Heart left ventricle (tissue), 13 donors: ENCODE results near the gene MAGEL2.

Experiments
- CTCF ChIP-seq, 12 donors: fragments of 200-600 bp; sonication (generic) in 4 of 12; IDR thresholded peaks; one replicate each; pipeline versions ENCODE4 v1.5.0 to v1.8.0; 2018 to 2022; ENCODE audit warnings: antibody characterized with exemption in 12 of 12, mild to moderate bottlenecking in 5 of 12
- POLR2A ChIP-seq, 2 donors: fragments of 450-650 bp; IDR thresholded peaks; one replicate each; pipeline ENCODE4 v1.6.1; 2017; ENCODE audit warnings: antibody characterized with exemption in 2 of 2, mild to moderate bottlenecking in 2 of 2, moderate library complexity in 2 of 2
- donor health status: ischemic (EF 13 %, LVEDD 7.1; RV severe dilation, severe dysfunction).
- donor health status: DM: no; HTN: yes; CAD: no.
- donor health status: DM: no; HTN: no; CAD: no.
- donor health status: ischemic (EF 25% LVEDD 6.9; RV normal size, moderate dysfunction).
- donor health status: ischemic (EF 25% LVEDD 5.7; RV mildly dilated, moderate dysfunction).
- donor health status: ischemic (EF 35%, LVEDD 5.7; RV mildly dilated, moderate dysfunction).
- donor health status: nonischemic (EF 11% LVEDD 7.7; RV severe dilation, severe dysfunction).
- donor health status: DM: yes; HTN: yes; CAD: no.
- donor health status: PGD.
- donor health status: ischemic (EF 29% LVEDD 5.4; RV normal size, mild dysfunction).
- donor health status: nonischemic (EF 23%, LVEDD 6.1; RV moderate dilation, normal function).

- no peak for TF ChIP-seq POLR2A (IDR thresholded peaks at IDR 0.05)
- no peak for TF ChIP-seq CTCF (IDR thresholded peaks at IDR 0.05)
Measured at GRCh38 chr15:23694592-23694991, 46.9 kb upstream of the MAGEL2 start.
